Sigmoid colon (tissue), 4 donors: ENCODE results near the gene SOAT2.

Experiments
- CTCF ChIP-seq, 4 experiments: fragments of 450-650 bp in 3 of 4; fragments of 200-600 bp in 1 of 4; IDR thresholded peaks; one replicate each; pipeline ENCODE4 v1.5.1; 2016 to 2019; ENCODE audit warnings: antibody characterized with exemption in 4 of 4, mild to moderate bottlenecking in 3 of 4, moderate library complexity in 2 of 4
- POLR2A ChIP-seq, 2 donors: fragments of 450-650 bp; IDR thresholded peaks; one replicate each; pipeline ENCODE4 v1.6.1; 2016; ENCODE audit warnings: antibody characterized with exemption in 2 of 2, mild to moderate bottlenecking in 2 of 2, moderate library complexity in 2 of 2
- POLR2AphosphoS5 ChIP-seq, 4 donors: sonication (generic); formaldehyde crosslinking; IDR thresholded peaks; one replicate each; pipeline ENCODE4 v1.6.1; 2017; ENCODE audit warnings: antibody characterized with exemption in 4 of 4

GRCh38 chr12:53131844-53132243 is 28.6 kb downstream of the SOAT2 start:
- TF ChIP-seq CTCF (IDR thresholded peaks at IDR 0.05) (no peak), POLR2A (IDR thresholded peaks at IDR 0.05) (no peak), POLR2AphosphoS5 (IDR thresholded peaks at IDR 0.05) (no peak)
